Measurements from ENCODE around the gene SPINK4.

DNA sequence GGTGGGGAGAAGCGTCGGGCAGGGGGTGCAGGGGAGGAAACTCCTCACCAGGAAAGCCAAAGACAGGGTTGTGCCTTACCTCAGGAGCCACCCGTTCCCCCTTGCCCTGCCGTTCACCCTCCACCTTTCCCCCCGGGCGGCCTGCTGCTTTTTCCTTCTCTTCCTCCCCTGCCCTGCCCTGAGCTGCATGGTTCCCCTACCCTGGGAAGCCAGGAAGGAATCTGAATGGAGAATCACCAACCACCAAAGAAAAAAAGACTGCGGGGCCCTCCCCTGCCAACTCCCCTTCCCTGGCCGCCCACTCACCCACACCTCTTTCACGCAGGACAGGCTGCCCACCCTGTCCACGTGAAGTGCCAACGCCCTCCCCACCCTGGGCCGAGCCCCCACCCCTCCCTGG lies 49.5 kb downstream of the SPINK4 start:
- TF ChIP-seq, protein P1, sequence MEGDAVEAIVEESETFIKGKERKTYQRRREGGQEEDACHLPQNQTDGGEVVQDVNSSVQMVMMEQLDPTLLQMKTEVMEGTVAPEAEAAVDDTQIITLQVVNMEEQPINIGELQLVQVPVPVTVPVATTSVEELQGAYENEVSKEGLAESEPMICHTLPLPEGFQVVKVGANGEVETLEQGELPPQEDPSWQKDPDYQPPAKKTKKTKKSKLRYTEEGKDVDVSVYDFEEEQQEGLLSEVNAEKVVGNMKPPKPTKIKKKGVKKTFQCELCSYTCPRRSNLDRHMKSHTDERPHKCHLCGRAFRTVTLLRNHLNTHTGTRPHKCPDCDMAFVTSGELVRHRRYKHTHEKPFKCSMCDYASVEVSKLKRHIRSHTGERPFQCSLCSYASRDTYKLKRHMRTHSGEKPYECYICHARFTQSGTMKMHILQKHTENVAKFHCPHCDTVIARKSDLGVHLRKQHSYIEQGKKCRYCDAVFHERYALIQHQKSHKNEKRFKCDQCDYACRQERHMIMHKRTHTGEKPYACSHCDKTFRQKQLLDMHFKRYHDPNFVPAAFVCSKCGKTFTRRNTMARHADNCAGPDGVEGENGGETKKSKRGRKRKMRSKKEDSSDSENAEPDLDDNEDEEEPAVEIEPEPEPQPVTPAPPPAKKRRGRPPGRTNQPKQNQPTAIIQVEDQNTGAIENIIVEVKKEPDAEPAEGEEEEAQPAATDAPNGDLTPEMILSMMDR (IDR thresholded peaks at IDR 0.05): no peak
- TF ChIP-seq POLR2A (IDR thresholded peaks at IDR 0.05): no peak
